ENCODE data around the gene AP4E1. TPM values are rescaled to one million over a fixed set of nuclear protein-coding genes. Genes with fewer than 3 reads are reported as not detected.

Gene AP4E1
- polyA plus RNA-seq, 1 donor from 2014 or later = 8.6 TPM

- Histone ChIP-seq H3K9me2 (ENCODE audit: insufficient read depth, low read length) (no peaks in the 10 kb centered on the region), H3F3A (ENCODE audit: insufficient read depth, low read length, poor library complexity, severe bottlenecking) (no peaks in the 10 kb centered on the region), H4K20me1 (ENCODE audit: insufficient read depth) (no peaks in the 10 kb centered on the region), H3K9me3 (ENCODE audit: low read length) (no peaks in the 10 kb centered on the region), H3K4me3 (ENCODE audit: low read length) (peak overlapping the region; percentile 5), H3K79me2 (replicated peaks; ENCODE audit: insufficient read depth, low read length) (peaks cover under 1% of the 10 kb centered on the region), H3K4me2 (ENCODE audit: low read length) (no peak overlapping the region), H3K27me3 (ENCODE audit: insufficient read depth, low read depth, low read length) (no peaks in the 10 kb centered on the region), H2AFZ (ENCODE audit: low read depth, low read length) (no peak overlapping the region), H3K36me3 (ENCODE audit: insufficient read depth, low read length) (no peaks in the 10 kb centered on the region), H3K9ac (ENCODE audit: low read length) (no peak overlapping the region), H3K27ac (ENCODE audit: low read length) (peak overlapping the region; percentile 58)
- TF ChIP-seq POLR2AphosphoS5 (IDR thresholded peaks at IDR 0.05) (no peak), RAD21 (conservative IDR thresholded peaks at IDR 0.05) (no peak), SMC3 (conservative IDR thresholded peaks at IDR 0.05; ENCODE audit: poor library complexity) (no peak), TAF1 (IDR thresholded peaks at IDR 0.05; ENCODE audit: low read depth) (no peak), EP300 (conservative IDR thresholded peaks at IDR 0.05; ENCODE audit: poor library complexity, severe bottlenecking) (no peak), MXI1 (conservative IDR thresholded peaks at IDR 0.05; ENCODE audit: poor library complexity, severe bottlenecking) (no peak), REST (IDR thresholded peaks at IDR 0.05; ENCODE audit: borderline replicate concordance) (no peak), EZH2 (IDR thresholded peaks at IDR 0.05; ENCODE audit: borderline replicate concordance, insufficient read depth, low read length, poor library complexity, severe bottlenecking) (no peak), CTCF (IDR thresholded peaks at IDR 0.05; ENCODE audit: poor library complexity, severe bottlenecking) (no peak)
Measured at GRCh38 chr15:50904211-50904610, 4.3 kb upstream of the AP4E1 start.

- H3F3A ChIP-seq (ENCODE audit: insufficient read depth, low read length, poor library complexity, severe bottlenecking) = no peaks in the 10 kb centered on the region
- no peak overlapping the region for H3K9ac ChIP-seq (ENCODE audit: low read length)
- H3K9me3 ChIP-seq (ENCODE audit: low read length) = no peaks in the 10 kb centered on the region
- H3K27ac ChIP-seq (ENCODE audit: low read length) = peak overlapping the region; percentile 73
- H3K27me3 ChIP-seq (ENCODE audit: insufficient read depth, low read depth, low read length) = no peaks in the 10 kb centered on the region
- TF ChIP-seq SMC3 (conservative IDR thresholded peaks at IDR 0.05; ENCODE audit: poor library complexity) (no peak), MXI1 (conservative IDR thresholded peaks at IDR 0.05; ENCODE audit: poor library complexity, severe bottlenecking) (no peak), EP300 (conservative IDR thresholded peaks at IDR 0.05; ENCODE audit: poor library complexity, severe bottlenecking) (peak; percentile 92), POLR2AphosphoS5 (IDR thresholded peaks at IDR 0.05) (peak; percentile 61)
- no peak overlapping the region for H2AFZ ChIP-seq (ENCODE audit: low read depth, low read length)
- H3K4me3 ChIP-seq (ENCODE audit: low read length) = peak overlapping the region; percentile 5
- H3K4me2 ChIP-seq (ENCODE audit: low read length) = no peak overlapping the region
- H3K36me3 ChIP-seq (ENCODE audit: insufficient read depth, low read length) = no peaks in the 10 kb centered on the region
- peaks cover 4% of the 10 kb centered on the region for H3K79me2 ChIP-seq (replicated peaks; ENCODE audit: insufficient read depth, low read length)
- H4K20me1 ChIP-seq (ENCODE audit: insufficient read depth) = no peaks in the 10 kb centered on the region
- no peaks in the 10 kb centered on the region for H3K9me2 ChIP-seq (ENCODE audit: insufficient read depth, low read length)
Measured at GRCh38 chr15:50905055-50905454, 3.4 kb upstream of the AP4E1 start.
